ENCODE data around the gene ESPN. TPM values are rescaled to one million over a fixed set of nuclear protein-coding genes. Genes with fewer than 3 reads are reported as not detected.
A peak's percentile ranks its signal among the peaks of the same experiment; 100 is the strongest.

ESPN gene
- total RNA-seq, 4 donors from 2014 or later, result 0.60 to 6.1 (median 1.7) TPM

GRCh38 chr1:6494627-6495026 is 70.1 kb downstream of the ESPN start:
- DNase-seq (ENCODE audit: low spot score in 2 of 2), result no peak
- peaks cover 0 to 35% of the 10 kb centered on the region in 2 donors for H3K27me3 ChIP-seq
- peak overlapping the region in 2 of 4 donors; percentile 73 to 89 for H3K27ac ChIP-seq
- H3K9me3 ChIP-seq, result no peaks in the 10 kb centered on the region
- peaks cover 0 to 68% (median 25%) of the 10 kb centered on the region in 4 donors for H3K4me1 ChIP-seq
- TF ChIP-seq EP300 (IDR thresholded peaks at IDR 0.05) (no peak), POLR2A (IDR thresholded peaks at IDR 0.05) (no peak), CTCF (IDR thresholded peaks at IDR 0.05) (no peak)
- no peak overlapping the region for H3K4me3 ChIP-seq
- 71 to 79% methylated on average over 4 of the region's 4 CpGs for WGBS, 2 donors
- H3K36me3 ChIP-seq, result no peaks in the 10 kb centered on the region

- Histone ChIP-seq H3K4me1 (peaks cover 0 to 68% (median 23%) of the 10 kb centered on the region in 4 donors), H3K36me3 (no peaks in the 10 kb centered on the region), H3K27ac (peak overlapping the region in 2 of 4 donors; percentile 73 to 89), H3K9me3 (no peaks in the 10 kb centered on the region), H3K27me3 (peaks cover 0 to 33% of the 10 kb centered on the region in 2 donors), H3K4me3 (no peak overlapping the region)
- WGBS, 2 donors, result 37 to 51% methylated on average over 7 to 10 of the region's 13 CpGs
- no peak for DNase-seq (ENCODE audit: low spot score in 2 of 2)
- TF ChIP-seq CTCF (IDR thresholded peaks at IDR 0.05), result no peak
- TF ChIP-seq EP300 (IDR thresholded peaks at IDR 0.05), result peak in 1 of 2 donors; percentile 11
- TF ChIP-seq POLR2A (IDR thresholded peaks at IDR 0.05), result no peak
Measured at GRCh38 chr1:6495041-6495441, 70.5 kb downstream of the ESPN start.

GRCh38 chr1:6495540-6496364 is 71.2 kb downstream of the ESPN start:
- Histone ChIP-seq H3K27ac (peak overlapping the region in 2 of 4 donors; percentile 20 to 89), H3K4me3 (no peak overlapping the region), H3K27me3 (peaks cover 0 to 26% of the 10 kb centered on the region in 2 donors), H3K36me3 (no peaks in the 10 kb centered on the region), H3K4me1 (peaks cover 0 to 68% (median 23%) of the 10 kb centered on the region in 4 donors), H3K9me3 (no peaks in the 10 kb centered on the region)
- TF ChIP-seq CTCF (IDR thresholded peaks at IDR 0.05), result no peak
- TF ChIP-seq EP300 (IDR thresholded peaks at IDR 0.05), result no peak
- no peak for TF ChIP-seq POLR2A (IDR thresholded peaks at IDR 0.05)
- DNase-seq (ENCODE audit: low spot score in 2 of 2), result no peak
- 79 to 87% methylated on average over 12 to 14 of the region's 14 CpGs for WGBS, 2 donors

- no peaks in the 10 kb centered on the region for H3K36me3 ChIP-seq
- H3K9me3 ChIP-seq, result no peaks in the 10 kb centered on the region
- H3K27ac ChIP-seq, result peak overlapping the region in 2 of 4 donors; percentile 20 to 89
- TF ChIP-seq POLR2A (IDR thresholded peaks at IDR 0.05), result no peak
- TF ChIP-seq CTCF (IDR thresholded peaks at IDR 0.05), result no peak
- TF ChIP-seq EP300 (IDR thresholded peaks at IDR 0.05), result no peak
- no peak for DNase-seq (ENCODE audit: low spot score in 2 of 2)
- H3K27me3 ChIP-seq, result peaks cover 0 to 24% of the 10 kb centered on the region in 2 donors
- 57% methylated on average over 12 of the region's 13 CpGs; no CpG with 5 or more reads in 1 of the 2 donors for WGBS, 2 donors
- peaks cover 0 to 68% (median 26%) of the 10 kb centered on the region in 4 donors for H3K4me1 ChIP-seq
- H3K4me3 ChIP-seq, result peak overlapping the region in 1 of 4 donors; percentile 58
Measured at GRCh38 chr1:6496365-6496721, 71.8 kb downstream of the ESPN start.

- WGBS, 2 donors, result 1 to 7% methylated on average over 11 to 15 of the region's 21 CpGs
- no peak for DNase-seq (ENCODE audit: low spot score in 2 of 2)
- Histone ChIP-seq H3K4me3 (peak overlapping the region in 3 of 4 donors; percentile 36 to 58 (median 38)), H3K4me1 (peaks cover 0 to 68% (median 30%) of the 10 kb centered on the region in 4 donors), H3K27ac (peak overlapping the region in 2 of 4 donors; percentile 20 to 89), H3K9me3 (no peaks in the 10 kb centered on the region), H3K36me3 (no peaks in the 10 kb centered on the region), H3K27me3 (peaks cover 0 to 24% of the 10 kb centered on the region in 2 donors)
- TF ChIP-seq CTCF (IDR thresholded peaks at IDR 0.05), result no peak
Measured at GRCh38 chr1:6496890-6497214, 72.3 kb downstream of the ESPN start.
